IPS DF 19.7 (cell line): Measurements from ENCODE around the gene NSMCE1.

ENCODE experiments used
- DNase-seq: peaks from one replicate; pipeline ENCODE4 v3.0.0-alpha.2; 2013; ENCODE audit warnings: low read depth, low spot score

Gene NSMCE1

DNA sequence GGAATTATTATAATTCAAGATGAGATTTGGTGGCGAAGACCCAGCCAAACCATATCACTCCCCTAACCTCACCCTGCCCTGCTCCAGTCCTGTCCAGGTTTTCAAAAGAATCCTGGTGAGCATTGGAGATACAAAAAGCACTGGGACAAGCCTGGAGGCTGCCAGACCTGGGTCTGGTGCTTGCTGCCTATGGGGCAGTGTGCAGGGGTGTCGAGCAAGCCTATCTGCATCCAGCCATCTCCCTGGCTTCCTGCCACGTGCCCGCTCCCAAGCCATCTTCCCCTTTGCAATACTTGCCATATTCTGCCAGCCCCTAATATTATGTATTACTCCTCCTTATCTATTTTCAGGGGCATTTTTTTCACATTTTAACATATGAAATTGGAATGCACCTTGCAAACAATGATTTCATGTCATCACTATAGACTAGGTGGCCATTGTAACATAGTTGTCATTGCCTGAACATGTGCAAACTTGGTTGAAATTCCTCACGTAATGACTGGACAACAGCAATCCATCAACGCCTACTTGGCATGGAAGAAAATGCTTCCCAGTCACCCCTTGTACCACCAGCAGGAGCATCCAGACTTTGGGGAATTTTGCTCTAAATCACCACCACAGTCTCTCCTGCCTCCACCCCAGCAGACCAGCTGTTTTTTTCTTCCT, 73.4 kb downstream of the NSMCE1 start:
- no peak for DNase-seq

DNA sequence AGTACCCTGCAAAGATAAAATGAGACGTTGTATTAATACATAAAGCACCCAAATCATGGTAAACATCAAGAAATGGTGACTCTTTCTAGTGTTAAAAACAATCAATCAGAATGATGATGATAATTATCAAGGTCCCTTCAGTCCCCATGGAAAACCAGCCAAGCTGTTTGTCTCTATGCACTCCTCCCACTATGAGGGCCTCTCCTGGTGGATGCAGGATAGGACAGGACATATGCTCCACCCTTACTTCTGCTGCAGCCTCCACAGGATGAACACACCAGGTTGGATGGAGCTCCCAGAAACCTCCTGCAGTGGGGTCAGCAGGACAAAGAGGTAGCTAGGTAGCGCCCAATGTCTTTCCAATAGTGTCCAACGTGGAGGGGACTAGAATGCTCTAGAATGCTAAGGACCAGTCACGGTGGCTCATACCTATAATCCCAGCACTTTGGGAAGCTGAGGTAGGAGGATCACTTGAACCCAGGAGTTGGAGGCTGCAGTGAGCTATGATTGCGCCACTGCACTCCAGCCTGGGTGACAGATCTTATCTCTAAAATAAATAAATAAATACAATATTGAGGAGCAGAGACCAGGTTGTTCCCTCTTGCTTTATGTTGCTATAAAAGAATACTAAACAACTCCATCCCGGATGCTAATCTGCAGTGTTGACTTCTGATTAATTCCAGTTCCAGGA, 75.1 kb downstream of the NSMCE1 start:
- DNase-seq, result no peak

DNA sequence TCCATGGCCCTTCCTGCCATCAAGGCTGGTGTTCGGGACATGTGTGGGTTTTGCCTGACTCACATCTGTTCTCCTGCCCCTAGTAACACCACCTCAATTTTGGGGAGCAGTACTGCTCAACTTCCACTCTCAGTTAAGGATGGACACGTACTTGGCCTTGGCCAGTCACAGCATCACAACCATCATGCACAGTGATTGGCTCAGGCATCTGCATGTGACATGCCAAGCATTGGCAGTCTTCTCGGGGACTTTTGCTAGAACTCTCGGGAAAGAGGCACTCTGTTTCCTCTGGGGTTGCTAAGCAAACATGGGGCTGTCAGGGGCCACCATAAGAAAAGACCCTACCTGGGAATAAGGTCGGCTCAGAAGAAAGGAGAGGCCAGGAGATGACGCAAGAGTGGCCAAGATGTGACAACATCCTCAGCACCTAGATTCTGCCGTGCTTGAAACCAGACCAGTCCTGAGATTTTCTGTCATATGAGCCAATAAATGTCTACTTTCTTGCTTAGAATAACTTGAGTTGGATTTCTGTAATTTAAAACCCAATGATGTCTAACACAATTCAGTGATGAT, 77.1 kb downstream of the NSMCE1 start:
- no peak for DNase-seq

DNA sequence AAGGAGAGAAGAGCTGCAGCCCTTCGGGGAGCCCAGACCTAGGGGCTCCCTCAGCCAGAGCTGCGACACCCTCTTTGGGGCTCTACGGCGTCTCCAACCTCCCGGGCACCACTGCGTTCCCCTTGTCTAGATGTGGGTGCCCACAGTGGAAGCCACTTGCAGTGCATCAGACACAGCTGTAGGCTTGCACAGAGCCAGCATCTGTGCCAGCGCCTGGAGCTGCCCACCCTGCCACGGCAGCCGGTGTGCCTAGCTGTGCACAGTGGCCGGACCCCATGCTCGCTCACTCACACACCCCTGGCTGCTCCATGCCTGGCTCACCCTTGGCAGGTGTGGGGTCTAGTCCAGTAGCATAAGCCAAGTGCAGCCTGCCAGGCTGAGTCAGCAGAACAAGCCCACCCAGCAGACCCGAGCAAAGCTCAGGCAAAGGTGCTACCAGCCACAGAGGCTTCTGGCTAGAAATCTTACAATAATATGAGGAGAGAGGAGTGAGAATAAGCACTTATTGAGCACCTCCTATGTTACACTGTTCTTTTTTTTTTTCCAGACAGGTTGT, 78.2 kb downstream of the NSMCE1 start:
- no peak for DNase-seq

DNA sequence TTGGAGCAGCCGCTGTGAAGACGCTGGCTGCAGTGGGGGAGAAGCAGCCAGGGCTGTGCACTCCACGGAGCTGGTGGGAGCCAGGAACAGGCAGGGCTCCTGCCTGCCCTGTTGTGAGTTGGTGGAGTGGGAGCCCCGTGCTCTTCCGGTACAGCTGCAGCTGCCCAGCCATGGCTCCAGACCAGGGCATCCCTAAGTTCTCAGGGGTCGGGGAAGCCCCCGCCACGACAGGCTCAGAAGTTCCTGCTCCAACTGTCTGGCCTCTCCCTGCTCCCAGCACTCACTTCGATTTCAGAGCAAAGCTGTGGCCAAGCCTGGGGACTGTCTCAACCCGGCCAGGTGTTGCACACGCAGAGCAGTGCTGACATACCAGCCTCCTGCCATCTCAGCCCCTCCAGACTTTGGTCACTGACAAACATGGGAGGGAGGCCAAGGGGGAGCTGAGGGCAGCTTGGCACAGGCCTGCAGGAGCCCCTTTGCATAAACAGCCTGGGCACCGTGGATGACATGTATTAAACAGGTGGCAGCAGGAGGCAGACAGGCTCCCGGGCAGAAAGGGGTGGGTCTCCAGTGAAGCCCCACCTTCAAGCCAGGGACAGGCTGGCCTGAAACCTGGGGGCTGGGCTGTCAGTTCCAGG, 79.1 kb downstream of the NSMCE1 start:
- no peak for DNase-seq

DNA sequence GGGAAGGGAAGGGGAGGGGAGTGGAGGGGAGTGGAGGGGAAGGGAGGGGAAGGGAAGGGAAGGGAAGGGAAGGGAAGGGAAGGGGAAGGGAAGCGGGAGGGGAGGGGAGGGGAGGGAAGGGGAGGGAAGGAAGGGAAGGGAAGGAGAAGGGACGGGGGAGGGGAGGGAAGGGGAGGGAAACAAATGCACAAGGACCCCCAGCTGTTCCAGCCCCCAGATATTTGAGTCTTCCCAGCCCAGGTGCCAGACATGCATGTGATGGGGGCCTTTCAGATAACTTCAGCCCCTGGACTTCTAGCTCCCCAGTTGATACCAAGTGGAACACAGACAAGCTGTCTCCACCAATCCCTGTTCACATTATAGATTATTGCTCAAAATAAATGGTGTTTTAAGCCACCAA, 79.9 kb downstream of the NSMCE1 start:
- no peak for DNase-seq

DNA sequence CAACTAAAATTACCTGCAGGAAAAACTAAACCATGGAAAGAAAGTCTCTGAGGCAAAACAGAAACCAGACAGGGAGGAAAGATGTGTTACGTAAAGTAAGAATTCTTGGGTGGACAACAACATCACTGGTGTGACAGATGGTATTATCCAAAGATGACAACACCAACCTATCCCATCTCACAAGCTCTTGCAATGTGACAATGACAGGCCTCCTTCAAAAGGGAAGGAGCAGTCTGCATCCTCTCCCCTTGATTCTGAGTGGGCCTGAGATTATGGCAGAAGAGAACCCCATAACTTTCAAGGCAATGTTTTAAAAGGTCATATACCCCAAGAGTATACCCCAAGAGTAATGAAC, 82.8 kb downstream of the NSMCE1 start:
- no peak for DNase-seq

DNA sequence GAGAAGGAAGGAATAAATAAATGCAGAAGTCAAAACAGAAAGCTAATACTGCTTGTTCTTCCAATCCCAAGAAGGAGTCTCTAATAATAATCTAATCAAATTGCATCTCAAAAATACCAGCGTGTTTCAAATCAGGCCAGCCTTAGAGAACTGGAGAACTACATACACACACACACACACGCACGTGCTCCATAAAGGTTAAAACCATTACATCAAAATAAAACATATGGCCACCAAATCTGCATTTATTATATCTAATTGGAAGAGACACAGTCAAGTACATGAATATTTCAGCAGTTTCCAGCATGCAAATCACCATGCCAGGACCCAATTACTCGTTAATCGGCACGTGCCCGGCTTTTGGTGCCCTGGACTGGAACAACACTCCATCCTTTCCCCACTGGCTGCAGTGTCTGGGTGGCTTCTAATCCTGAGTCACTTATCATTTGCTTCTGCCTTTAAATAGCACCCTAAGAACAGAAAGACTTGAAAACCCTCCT, 85.6 kb downstream of the NSMCE1 start:
- DNase-seq, result no peak

DNA sequence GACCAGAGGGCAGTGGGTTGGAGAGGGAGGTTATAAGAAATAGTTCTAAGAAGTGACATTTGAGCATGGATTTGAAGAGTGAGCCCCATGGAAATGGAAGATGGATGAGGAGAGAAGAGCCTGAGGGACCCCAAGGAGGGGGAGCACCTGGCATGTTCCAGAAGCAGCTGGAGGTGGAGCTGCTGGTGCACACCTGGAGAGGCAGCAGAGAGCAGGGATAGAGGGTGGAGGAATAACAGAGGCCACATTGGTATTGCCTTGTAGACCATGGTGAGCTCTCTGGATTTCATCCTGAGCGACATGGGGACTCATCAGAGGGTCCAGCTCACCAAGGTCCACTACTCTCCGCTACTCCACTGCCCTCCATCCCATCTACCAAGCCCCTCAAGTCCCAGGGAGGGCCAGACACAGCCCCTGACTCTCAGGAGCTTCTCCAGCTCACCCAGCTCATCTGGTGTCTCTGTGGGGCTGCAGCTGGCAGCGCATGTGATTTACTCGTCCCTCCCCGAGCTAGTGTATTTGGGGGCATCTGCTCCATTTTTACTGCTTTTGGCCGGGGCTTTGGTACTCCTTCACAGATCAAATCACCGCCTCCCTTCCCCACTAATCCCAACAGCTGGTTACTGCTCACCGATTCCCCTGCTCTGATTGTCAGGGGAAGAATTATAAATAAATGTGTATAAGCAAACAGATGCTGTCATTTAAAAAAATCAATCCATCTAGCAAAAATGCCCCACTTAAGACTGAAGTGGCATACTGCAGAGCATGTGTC, 87.4 kb downstream of the NSMCE1 start:
- no peak for DNase-seq

DNA sequence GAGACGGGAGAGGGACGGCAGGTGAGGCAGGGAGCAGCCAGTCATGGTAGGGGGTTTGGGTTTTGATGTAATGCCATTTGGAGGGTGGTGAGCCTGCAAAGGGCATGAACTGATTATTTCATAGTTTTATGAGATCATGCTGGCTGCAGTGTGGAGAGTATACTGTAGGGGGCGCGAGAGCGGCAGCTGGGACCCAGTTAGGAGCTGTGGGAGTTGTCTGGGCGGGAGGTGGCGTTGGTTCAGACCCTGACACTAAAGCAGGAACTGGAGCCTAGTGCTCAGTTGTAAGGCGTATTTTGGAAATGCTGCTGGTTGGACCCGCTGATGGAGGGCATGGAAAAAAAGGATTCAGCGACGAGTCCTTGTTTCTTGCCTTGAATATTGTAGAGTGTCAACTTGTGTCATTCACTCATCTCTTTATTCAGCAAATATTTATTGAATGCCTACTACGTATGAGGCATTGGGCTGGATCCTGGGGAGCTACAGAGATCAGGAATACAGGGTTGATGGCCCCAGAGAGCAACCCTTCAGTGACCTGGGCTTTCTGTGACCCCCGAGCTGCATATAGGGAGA, 89.0 kb downstream of the NSMCE1 start:
- no peak for DNase-seq

DNA sequence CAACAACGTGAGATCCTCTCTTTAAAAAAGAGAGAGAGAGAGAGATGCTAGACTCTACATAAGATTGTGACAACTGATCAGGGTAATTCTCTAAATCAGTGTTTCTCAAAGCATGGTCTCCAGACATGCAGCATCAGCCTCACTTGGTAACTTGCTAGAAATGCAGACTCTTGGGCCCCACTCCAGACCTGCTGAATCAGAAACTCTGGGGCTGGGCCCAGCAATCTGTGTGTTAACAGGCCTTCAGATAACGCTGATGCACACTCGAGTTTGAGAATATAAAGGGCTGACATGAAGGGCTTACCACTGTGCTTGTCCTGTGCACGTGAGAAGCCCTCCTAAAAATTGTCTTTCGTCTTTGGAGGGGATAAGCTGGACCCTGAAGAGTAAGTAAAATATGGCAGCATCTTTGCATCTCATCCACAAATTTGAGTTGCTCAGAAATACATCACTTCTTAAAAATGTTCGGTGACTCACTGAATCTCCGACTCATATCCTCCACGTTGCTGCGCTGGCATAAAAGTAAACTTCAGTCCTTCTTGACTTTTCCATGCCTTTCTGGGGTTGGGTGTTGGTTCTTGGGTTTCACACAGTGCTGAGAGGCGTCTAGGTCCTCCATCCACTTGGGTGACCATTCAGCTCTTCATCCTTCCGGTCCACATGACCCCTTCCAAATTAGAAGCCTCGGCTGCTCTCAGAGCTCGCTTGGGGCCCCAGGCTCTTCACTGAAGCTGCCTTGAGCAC, 91.4 kb downstream of the NSMCE1 start:
- no peak for DNase-seq

DNA sequence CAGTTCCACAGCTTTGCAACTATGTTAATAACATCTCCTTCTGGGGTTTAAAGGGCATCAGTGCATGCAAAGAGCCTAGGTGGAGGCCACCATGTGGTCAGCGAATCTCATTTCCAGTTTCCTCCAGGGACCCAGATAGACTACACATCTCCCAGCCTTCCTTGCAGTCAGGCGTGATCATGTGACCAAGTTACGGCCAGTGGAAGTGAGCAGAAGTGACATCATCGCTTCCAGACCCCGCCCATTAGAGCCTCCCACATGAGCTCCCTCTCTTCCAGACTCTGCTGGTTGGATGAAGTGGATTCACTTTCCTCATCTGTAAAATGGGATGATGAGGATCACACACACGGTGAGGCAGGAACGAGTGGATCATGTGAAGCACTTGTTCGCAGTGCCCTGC, 92.7 kb downstream of the NSMCE1 start:
- no peak for DNase-seq
